ENCODE results near the gene PRKRIP1. TPM values are rescaled to one million over a fixed set of nuclear protein-coding genes. Genes with fewer than 3 reads are reported as not detected.
"Not testable (repeated sequence)": the region's sequence is repeated elsewhere in the genome, so short reads cannot be mapped to it uniquely, and the experiment has no call there.

The PRKRIP1 gene
- total RNA-seq, 1 experiment from 2014 or later: 24.9 TPM

- in situ Hi-C loops (cut with HindIII; ENCODE audit: low pct_unique_long_range_greater_than_20kb, low sequenced_read_pairs): not testable (repeated sequence)
Observed at GRCh38 chr7:102408530-102408929, 12.4 kb downstream of the PRKRIP1 start.

DNA sequence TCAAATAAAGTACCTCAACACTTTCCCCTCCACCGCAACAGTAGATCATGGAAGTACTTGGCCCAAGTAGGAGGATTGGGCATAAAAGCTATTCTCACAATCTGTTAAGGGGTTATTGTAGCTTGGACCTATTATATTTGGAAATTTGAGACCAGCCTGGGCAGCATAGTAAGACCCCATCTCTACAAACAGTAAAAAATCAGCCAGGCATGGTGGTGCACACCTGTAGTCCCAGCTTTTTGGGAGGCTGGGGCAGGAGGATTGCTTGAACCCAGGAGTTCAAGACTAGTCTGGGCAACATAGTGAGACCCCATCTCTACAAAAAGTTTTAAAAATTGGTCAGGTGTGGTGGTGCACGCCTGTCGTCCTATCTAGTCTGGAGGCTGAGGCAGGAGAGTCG lies 13.2 kb downstream of the PRKRIP1 start:
- intact Hi-C loops (cut with micrococcal nuclease; ENCODE audit: unreplicated experiment) (no loop called here), in situ Hi-C loops (cut with HindIII; ENCODE audit: low pct_unique_long_range_greater_than_20kb, low sequenced_read_pairs) (no loop called here)
- no peak for DNase-seq (ENCODE audit: low read depth, low spot score)
- H3K27me3 ChIP-seq (ENCODE audit: control insufficient read depth, insufficient read depth, low read length): no peaks in the 10 kb centered on the region
- H3K4me3 ChIP-seq (ENCODE audit: low read depth in 2 of 2, low read length in 2 of 2): no peak overlapping the region
- no TSS peak for BruUV-seq (replicated peaks)
- no peak for ATAC-seq
- H3K27ac ChIP-seq (ENCODE audit: low read length): no peak overlapping the region
- ChIA-PET CTCF (no interaction called here), POLR2A (interaction anchor here (0.6 kb wide), 1 partner anchor 9 kb away, joined by 3 read pairs; no protein-coding TSS in a partner anchor)
- H3K36me3 ChIP-seq (ENCODE audit: control insufficient read depth, insufficient read depth, low read length): peaks cover 18% of the 10 kb centered on the region; the same call in 1 of the 2 replicates
- no peaks in the 10 kb centered on the region for H3K9me3 ChIP-seq (ENCODE audit: control insufficient read depth, insufficient read depth, low read depth, low read length)
- no peaks in the 10 kb centered on the region for H3K4me1 ChIP-seq (ENCODE audit: control insufficient read depth, insufficient read depth, low read length)
- no peak for TF ChIP-seq REST (IDR thresholded peaks at IDR 0.05; ENCODE audit: insufficient read depth in 1 of 2, low read depth in 2 of 2, low read length in 1 of 2)
- TF ChIP-seq CTCF (IDR thresholded peaks at IDR 0.05): no peak
- no peak for TF ChIP-seq TCF7L2 (IDR thresholded peaks at IDR 0.05; ENCODE audit: low read depth, low read length)
- TF ChIP-seq POLR2AphosphoS5 (IDR thresholded peaks at IDR 0.05; ENCODE audit: low read depth, low read length): no peak
- no peak for TF ChIP-seq SIN3A (IDR thresholded peaks at IDR 0.05; ENCODE audit: borderline replicate concordance, insufficient read depth, low read depth, low read length)

More at GRCh38 chr7:102408530-102408929, 12.4 kb downstream of the PRKRIP1 start:
- H3K27me3 ChIP-seq (ENCODE audit: control insufficient read depth, insufficient read depth, low read length); ATAC-seq; DNase-seq (ENCODE audit: low read depth, low spot score); BruUV-seq (replicated peaks); POLR2A ChIA-PET; intact Hi-C loops (cut with micrococcal nuclease; ENCODE audit: unreplicated experiment); H3K9me3 ChIP-seq (ENCODE audit: control insufficient read depth, insufficient read depth, low read depth, low read length); H3K4me1 ChIP-seq (ENCODE audit: control insufficient read depth, insufficient read depth, low read length); H3K4me3 ChIP-seq (ENCODE audit: low read depth in 2 of 2, low read length in 2 of 2); CTCF ChIA-PET; H3K27ac ChIP-seq (ENCODE audit: low read length): not testable (repeated sequence)
- H3K36me3 ChIP-seq (ENCODE audit: control insufficient read depth, insufficient read depth, low read length): peaks cover 18% of the 10 kb centered on the region; the same call in 1 of the 2 replicates

- DNase-seq (ENCODE audit: low read depth, low spot score) (no peak), ATAC-seq (peak; percentile 70)
- Histone ChIP-seq H3K4me1 (ENCODE audit: control insufficient read depth, insufficient read depth, low read length) (no peaks in the 10 kb centered on the region), H3K27me3 (ENCODE audit: control insufficient read depth, insufficient read depth, low read length) (no peaks in the 10 kb centered on the region), H3K9me3 (ENCODE audit: control insufficient read depth, insufficient read depth, low read depth, low read length) (no peaks in the 10 kb centered on the region), H3K36me3 (ENCODE audit: control insufficient read depth, insufficient read depth, low read length) (peaks cover 18% of the 10 kb centered on the region; the same call in 1 of the 2 replicates), H3K4me3 (ENCODE audit: low read depth in 2 of 2, low read length in 2 of 2) (no peak overlapping the region), H3K27ac (ENCODE audit: low read length) (no peak overlapping the region)
- no TSS peak for BruUV-seq (replicated peaks)
- CTCF ChIA-PET: no interaction called here
- POLR2A ChIA-PET: no interaction called here
- in situ Hi-C loops (cut with HindIII; ENCODE audit: low pct_unique_long_range_greater_than_20kb, low sequenced_read_pairs): loop anchor here (10.0 kb wide), 1 partner anchor 125 kb away; the partner anchor contains the start of gene SH2B2
- intact Hi-C loops (cut with micrococcal nuclease; ENCODE audit: unreplicated experiment): no loop called here
- no peak for TF ChIP-seq SIN3A (IDR thresholded peaks at IDR 0.05; ENCODE audit: borderline replicate concordance, insufficient read depth, low read depth, low read length)
- no peak for TF ChIP-seq TCF7L2 (IDR thresholded peaks at IDR 0.05; ENCODE audit: low read depth, low read length)
- TF ChIP-seq REST (IDR thresholded peaks at IDR 0.05; ENCODE audit: insufficient read depth in 1 of 2, low read depth in 2 of 2, low read length in 1 of 2): no peak
- no peak for TF ChIP-seq POLR2AphosphoS5 (IDR thresholded peaks at IDR 0.05; ENCODE audit: low read depth, low read length)
- TF ChIP-seq CTCF (IDR thresholded peaks at IDR 0.05): no peak
Observed at GRCh38 chr7:102410123-102410522, 14.0 kb downstream of the PRKRIP1 start.

Measured in Panc1 (cell line).